IMR-90 (cell line): ENCODE results near the gene TMPRSS9. TPM values are rescaled to one million over a fixed set of nuclear protein-coding genes. Genes with fewer than 3 reads are reported as not detected.

Experiments
- ATAC-seq: fragments of 200-7000 bp; cut with Tn5 transposase; 2 replicates; pipeline ENCODE4 v1.9.1; 2020; ENCODE audit warnings: low read depth, mild to moderate bottlenecking, moderate library complexity
- BruUV-seq: library from RNA; stranded (reverse); fragments of 400-500 nt; replicated peaks from 2 replicates; lab custom pipeline; 2021; lab: Mats Ljungman, UMichigan
- CTCF ChIA-PET: fragments of 300-600 bp; formaldehyde crosslinking; extraction: SDS; loops from one replicate; lab custom pipeline; 2021; ENCODE audit warnings: antibody characterized with exemption; lab: Yijun Ruan, JAX
- POLR2A ChIA-PET: fragments of 300-600 bp; sonication (Branson Sonifier 250); formaldehyde crosslinking; loops from one replicate; lab custom pipeline; 2022; ENCODE audit warnings: antibody characterized with exemption; ENCODE audit not compliant: unreplicated experiment; lab: Charles Lee
- DNase-seq: peaks from one replicate; pipeline ENCODE4 v3.0.0; 2013
- H2AFZ ChIP-seq: replicated peaks from 2 replicates; pipeline ENCODE3; 2013; ENCODE audit warnings: low read length, mild to moderate bottlenecking; ENCODE audit not compliant: poor library complexity
- H2AK5ac ChIP-seq: 2 replicates; pipeline ENCODE4 v1.6.1; 2013; ENCODE audit warnings: low read depth, low read length, inconsistent platforms
- H2AK9ac ChIP-seq: replicated peaks from 2 replicates; pipeline ENCODE3; 2013; ENCODE audit warnings: mild to moderate bottlenecking, low read depth, low read length, moderate library complexity; ENCODE audit not compliant: poor library complexity
- H2BK120ac ChIP-seq: 2 replicates; pipeline ENCODE4 v1.6.1; 2013; ENCODE audit warnings: low read depth, low read length, inconsistent platforms
- H2BK15ac ChIP-seq: 3 replicates; pipeline ENCODE4 v1.6.1; 2013; ENCODE audit warnings: low read depth, low read length, inconsistent platforms
- H2BK20ac ChIP-seq: 2 replicates; pipeline ENCODE4 v1.6.1; 2013; ENCODE audit warnings: low read depth, mild to moderate bottlenecking, inconsistent platforms, low read length, moderate library complexity
- H2BK5ac ChIP-seq: 2 replicates; pipeline ENCODE4 v1.6.1; 2013; ENCODE audit warnings: mild to moderate bottlenecking, low read depth, low read length, inconsistent platforms; ENCODE audit not compliant: poor library complexity, severe bottlenecking
- H3K14ac ChIP-seq: replicated peaks from 2 replicates; pipeline ENCODE4 v1.6.1; 2013; ENCODE audit warnings: low read depth, low read length, inconsistent platforms
- H3K18ac ChIP-seq: 2 replicates; pipeline ENCODE4 v1.6.1; 2013; ENCODE audit warnings: low read depth, low read length, control low read depth
- H3K23ac ChIP-seq: 2 replicates; pipeline ENCODE4 v1.6.1; 2013; ENCODE audit warnings: low read depth, low read length, inconsistent platforms
- H3K27ac ChIP-seq: 2 replicates; pipeline ENCODE4 v1.5.1; 2013; ENCODE audit warnings: mild to moderate bottlenecking, control low read depth, low read length; ENCODE audit not compliant: insufficient read depth
- H3K27me3 ChIP-seq: 2 replicates; pipeline ENCODE4 v1.6.1; 2013; ENCODE audit warnings: low read length; ENCODE audit not compliant: control insufficient read depth, insufficient read depth
- H3K36me3 ChIP-seq: 2 replicates; pipeline ENCODE4 v1.6.1; 2013; ENCODE audit warnings: low read length, mixed read lengths; ENCODE audit not compliant: control insufficient read depth, insufficient read depth
- H3K4ac ChIP-seq: 2 replicates; pipeline ENCODE4 v1.6.1; 2013; ENCODE audit warnings: low read depth, low read length, inconsistent platforms
- H3K4me1 ChIP-seq: 2 replicates; pipeline ENCODE4 v1.6.1; 2013; ENCODE audit warnings: low read length, mixed read lengths; ENCODE audit not compliant: control insufficient read depth, insufficient read depth
- H3K4me2 ChIP-seq: 2 replicates; pipeline ENCODE4 v1.6.1; 2013; ENCODE audit warnings: low read depth, mild to moderate bottlenecking, control low read depth, low read length, moderate library complexity
- H3K4me3 ChIP-seq: 2 replicates; pipeline ENCODE4 v1.5.1; 2013; ENCODE audit warnings: low read depth, mild to moderate bottlenecking, control low read depth, low read length, moderate library complexity; ENCODE audit not compliant: insufficient read depth
- H3K56ac ChIP-seq: 2 replicates; pipeline ENCODE4 v1.6.1; 2013; ENCODE audit warnings: low read length, inconsistent platforms; ENCODE audit not compliant: insufficient read depth; ENCODE audit errors: extremely low read depth
- H3K79me1 ChIP-seq, 2 experiments: 2 replicates each; pipeline ENCODE4 v1.6.1; 2013; ENCODE audit warnings: low read length in 2 of 2, inconsistent platforms in 1 of 2, low read depth in 1 of 2
- H3K9ac ChIP-seq: 2 replicates; pipeline ENCODE4 v1.6.1; 2013; ENCODE audit warnings: low read depth, low read length, control low read depth
- H3K9me1 ChIP-seq: 2 replicates; pipeline ENCODE4 v1.6.1; 2013; ENCODE audit warnings: low read length, inconsistent platforms; ENCODE audit not compliant: insufficient read depth
- H3K9me3 ChIP-seq: 2 replicates; pipeline ENCODE4 v1.6.1; 2013; ENCODE audit warnings: low read length; ENCODE audit not compliant: control insufficient read depth, insufficient read depth
- H4K20me1 ChIP-seq: 2 replicates; pipeline ENCODE4 v1.6.1; 2013; ENCODE audit warnings: low read length, inconsistent platforms; ENCODE audit not compliant: insufficient read depth
- H4K5ac ChIP-seq: 2 replicates; pipeline ENCODE4 v1.6.1; 2013; ENCODE audit warnings: mild to moderate bottlenecking, low read depth, low read length, control low read depth
- H4K8ac ChIP-seq, 2 experiments: 2 replicates each; pipeline ENCODE4 v1.6.1; 2013; ENCODE audit warnings: low read depth in 2 of 2, low read length in 2 of 2, control low read depth in 1 of 2, inconsistent platforms in 1 of 2
- H4K91ac ChIP-seq: 2 replicates; pipeline ENCODE4 v1.6.1; 2013; ENCODE audit warnings: low read depth, low read length, inconsistent platforms; ENCODE audit not compliant: insufficient read depth
- BHLHE40 ChIP-seq: fragments of 150-350 bp; IDR thresholded peaks from 2 replicates; pipeline ENCODE4 v1.6.1; 2016; ENCODE audit warnings: mild to moderate bottlenecking, low read depth, low read length
- CEBPB ChIP-seq: IDR thresholded peaks from 2 replicates; pipeline ENCODE4 v1.6.1; 2012; ENCODE audit warnings: low read depth, low read length, improper control_type of control experiment
- CTCF ChIP-seq: conservative IDR thresholded peaks from 2 replicates; pipeline ENCODE4 v1.5.1; 2012; ENCODE audit warnings: mild to moderate bottlenecking, low read depth, low read length, improper control_type of control experiment
- ELK1 ChIP-seq: fragments of 150-350 bp; IDR thresholded peaks from 2 replicates; pipeline ENCODE4 v1.6.1; 2016; ENCODE audit warnings: low read depth, mild to moderate bottlenecking, low read length, moderate library complexity, borderline replicate concordance
- MAFK ChIP-seq: IDR thresholded peaks from 2 replicates; pipeline ENCODE4 v1.6.1; 2012; ENCODE audit warnings: low read depth, low read length, improper control_type of control experiment
- MAZ ChIP-seq: IDR thresholded peaks from 2 replicates; pipeline ENCODE4 v1.6.1; 2012; ENCODE audit warnings: low read depth, mild to moderate bottlenecking, low read length, improper control_type of control experiment, moderate library complexity, borderline replicate concordance
- MXI1 ChIP-seq: IDR thresholded peaks from 2 replicates; pipeline ENCODE4 v1.6.1; 2012; ENCODE audit warnings: low read depth, mild to moderate bottlenecking, low read length, moderate library complexity, borderline replicate concordance
- NFE2L2 ChIP-seq: fragments of 150-350 bp; IDR thresholded peaks from 2 replicates; pipeline ENCODE4 v1.6.1; 2016; ENCODE audit warnings: low read depth, mild to moderate bottlenecking, low read length
- POLR2A ChIP-seq: IDR thresholded peaks from 2 replicates; pipeline ENCODE4 v1.6.1; 2012; ENCODE audit warnings: mild to moderate bottlenecking, low read depth, low read length
- RCOR1 ChIP-seq: IDR thresholded peaks from 2 replicates; pipeline ENCODE4 v1.6.1; 2012; ENCODE audit warnings: mild to moderate bottlenecking, low read length, improper control_type of control experiment; ENCODE audit not compliant: insufficient replicate concordance
- WGBS, 2 experiments: methylation state at CpG; one replicate each; pipeline versions ENCODE4 v1.1.5 to v1.1.7; 2013; ENCODE audit warnings: missing lambda C conversion rate in 2 of 2; ENCODE audit not compliant: insufficient read length in 1 of 2; ENCODE audit errors: extremely low coverage in 2 of 2; 5-methylcytosine and 5-hydroxymethylcytosine counted together
- dilution Hi-C: fragments of 300-500 bp; cut with HindIII; formaldehyde crosslinking; loops from one replicate; pipeline ENCODE4 v1.14.3; 2018; ENCODE audit warnings: low sequenced_read_pairs; ENCODE audit not compliant: unreplicated experiment
- in situ Hi-C: fragments of 300-500 bp; cut with MboI; formaldehyde crosslinking; loops from 3 replicates; pipeline ENCODE4 v1.14.3; 2019; ENCODE audit warnings: low sequenced_read_pairs, inconsistent platforms, mixed read lengths
- intact Hi-C: fragments of 100-400 bp; cut with micrococcal nuclease; formaldehyde crosslinking; loops from 2 replicates; pipeline ENCODE4 v1.10.0; 2022
- polyA plus RNA-seq, 3 experiments: library from polyadenylated mRNA; depleted of rRNA; stranded (reverse); fragments of >200 nt; gene quantifications; 2 replicates each; pipeline ENCODE4 v1.2.3, GENCODE V29; 2012; ENCODE audit warnings: low replicate concordance in 1 of 3
- total RNA-seq: library from RNA; depleted of rRNA; stranded (reverse); fragments of >200 nt; gene quantifications from 2 replicates; pipeline ENCODE4 v1.2.3, GENCODE V29; 2012

The TMPRSS9 gene
- total and polyA plus RNA-seq, 2 of the 4 experiments (the other 2 are of a cell fraction) = not detected

- dilution Hi-C loops = no loop called here
- Histone ChIP-seq H3K23ac (no peak overlapping the region), H2BK5ac (no peak overlapping the region), H4K5ac (no peak overlapping the region), H3K4ac (no peak overlapping the region), H4K91ac (no peak overlapping the region), H3K27me3 (no peaks in the 10 kb centered on the region), H3K9ac (no peak overlapping the region), H2AFZ (no peak overlapping the region), H3K18ac (no peak overlapping the region), H2AK9ac (no peak overlapping the region), H2BK120ac (no peak overlapping the region), H3K9me1 (peaks cover 13% of the 10 kb centered on the region), H2BK15ac (no peak overlapping the region), H3K4me2 (no peak overlapping the region), H3K56ac (no peak overlapping the region), H3K14ac (no peak overlapping the region), H4K8ac (no peak overlapping the region), H3K9me3 (no peaks in the 10 kb centered on the region), H3K79me1 (peaks cover 37 to 78% of the 10 kb centered on the region in 2 experiments), H3K36me3 (no peaks in the 10 kb centered on the region), H2AK5ac (no peak overlapping the region), H2BK20ac (no peak overlapping the region), H3K4me1 (peaks cover 3% of the 10 kb centered on the region), H3K27ac (no peak overlapping the region), H3K4me3 (no peak overlapping the region), H4K20me1 (peaks cover 41% of the 10 kb centered on the region)
- no peak for DNase-seq
- no peak for ATAC-seq
- intact Hi-C loops = no loop called here
- BruUV-seq = no TSS peak
- WGBS, 2 experiments = 82% methylated on average over 8 of the region's 17 CpGs; no CpG with 5 or more reads in 1 of the 2 experiments
- POLR2A ChIA-PET = no interaction called here
- in situ Hi-C loops = no loop called here
- CTCF ChIA-PET = interaction anchor here (0.6 kb wide), 1 partner anchor 15 kb away, joined by 3 read pairs; no protein-coding TSS in a partner anchor
- TF ChIP-seq ELK1 (no peak), POLR2A (no peak), CTCF (no peak), MAZ (no peak), BHLHE40 (no peak), RCOR1 (no peak), MXI1 (no peak), NFE2L2 (no peak), MAFK (no peak), CEBPB (no peak)
Observed at GRCh38 chr19:2332341-2333026, 27.6 kb upstream of the TMPRSS9 start.
